ENCODE results near the gene ZBTB42. TPM values are rescaled to one million over a fixed set of nuclear protein-coding genes. Genes with fewer than 3 reads are reported as not detected.

Gene ZBTB42
- 1 to 10 TPM; 1.3 to 3.0 TPM for total RNA-seq

- H3K9me3 Mint-ChIP-seq = no peaks in the 10 kb centered on the region
- ATAC-seq (peak in 1 of 2 donors; percentile 2), DNase-seq (ENCODE audit: low spot score) (peak; percentile 80)
- peak within 1 kb of the TSS in 1 of 2 donors; percentile 21 for H3K27ac Mint-ChIP-seq
- peak within 1 kb of the TSS; percentile 81 for H3K4me3 Mint-ChIP-seq
- peaks cover 0 to 3% of the 10 kb centered on the region in 2 donors for H3K4me1 Mint-ChIP-seq (ENCODE audit: low read depth in 2 of 2)
- H3K27me3 Mint-ChIP-seq = no peaks in the 10 kb centered on the region
- no peaks in the 10 kb centered on the region for H3K36me3 Mint-ChIP-seq
These were observed at the start of gene ZBTB42 for GRCh38 chr14:104800771-104801519. ZBTB42 (plus strand) TSS chr14:104801101; CDS start chr14:104801198, 97 bp downstream.

- H3K4me1 Mint-ChIP-seq (ENCODE audit: low read depth in 2 of 2) = peaks cover 18 to 24% of the 10 kb centered on the region in 2 donors
- DNase-seq (ENCODE audit: low spot score) = no peak
- no peaks in the 10 kb centered on the region for H3K9me3 Mint-ChIP-seq
- H3K36me3 Mint-ChIP-seq = no peaks in the 10 kb centered on the region
- peak overlapping the region; percentile 78 to 84 for H3K27ac Mint-ChIP-seq
- ATAC-seq = no peak
- H3K27me3 Mint-ChIP-seq = peaks cover 0 to 3% of the 10 kb centered on the region in 2 donors
- peak overlapping the region; percentile 97 for H3K4me3 Mint-ChIP-seq
These were observed 49.1 kb upstream of the ZBTB42 start for GRCh38 chr14:104751539-104752422.

- H3K36me3 Mint-ChIP-seq = no peaks in the 10 kb centered on the region
These were observed 48.5 kb upstream of the ZBTB42 start for GRCh38 chr14:104752423-104752734.

GRCh38 chr14:104752735-104753527 is 48.0 kb upstream of the ZBTB42 start, which contains the start of gene SIVA1:
SIVA1 (plus strand) TSS chr14:104753147; CDS start chr14:104753202, 55 bp downstream.
- Mint-ChIP-seq H3K4me1 (ENCODE audit: low read depth in 2 of 2) (peaks cover 18 to 29% of the 10 kb centered on the region in 2 donors), H3K27ac (peak within 1 kb of the TSS; percentile 78 to 84), H3K27me3 (peaks cover 0 to 3% of the 10 kb centered on the region in 2 donors), H3K9me3 (no peaks in the 10 kb centered on the region), H3K4me3 (peak within 1 kb of the TSS; percentile 97), H3K36me3 (no peaks in the 10 kb centered on the region)
- peak; percentile 100 for DNase-seq (ENCODE audit: low spot score)
- peak; percentile 95 to 96 for ATAC-seq

More at GRCh38 chr14:104752423-104752734, 48.5 kb upstream of the ZBTB42 start:
- peak overlapping the region; percentile 97 for H3K4me3 Mint-ChIP-seq
- ATAC-seq (no peak), DNase-seq (ENCODE audit: low spot score) (no peak)
- H3K9me3 Mint-ChIP-seq = no peaks in the 10 kb centered on the region
- peaks cover 18 to 29% of the 10 kb centered on the region in 2 donors for H3K4me1 Mint-ChIP-seq (ENCODE audit: low read depth in 2 of 2)
- H3K27ac Mint-ChIP-seq = peak overlapping the region; percentile 78 to 84
- H3K27me3 Mint-ChIP-seq = peaks cover 0 to 3% of the 10 kb centered on the region in 2 donors

- Mint-ChIP-seq H3K27me3 (peaks cover 0 to 3% of the 10 kb centered on the region in 2 donors), H3K4me1 (ENCODE audit: low read depth in 2 of 2) (peaks cover 18 to 29% of the 10 kb centered on the region in 2 donors), H3K4me3 (peak overlapping the region; percentile 97), H3K36me3 (no peaks in the 10 kb centered on the region), H3K27ac (peak overlapping the region; percentile 78 to 84), H3K9me3 (no peaks in the 10 kb centered on the region)
- DNase-seq (ENCODE audit: low spot score) (no peak), ATAC-seq (no peak)
These were observed 47.2 kb upstream of the ZBTB42 start for GRCh38 chr14:104753528-104754212.

- H3K4me1 Mint-ChIP-seq (ENCODE audit: low read depth in 2 of 2) = peaks cover 18 to 29% of the 10 kb centered on the region in 2 donors
- peak overlapping the region; percentile 97 for H3K4me3 Mint-ChIP-seq
- H3K36me3 Mint-ChIP-seq = no peaks in the 10 kb centered on the region
- H3K9me3 Mint-ChIP-seq = no peaks in the 10 kb centered on the region
- peak overlapping the region; percentile 78 to 84 for H3K27ac Mint-ChIP-seq
- ATAC-seq (no peak), DNase-seq (ENCODE audit: low spot score) (no peak)
- peaks cover 0 to under 1% of the 10 kb centered on the region in 2 donors for H3K27me3 Mint-ChIP-seq
These were observed 46.6 kb upstream of the ZBTB42 start for GRCh38 chr14:104754213-104754851.

- Mint-ChIP-seq H3K4me1 (ENCODE audit: low read depth in 2 of 2) (peaks cover 18 to 29% of the 10 kb centered on the region in 2 donors), H3K27me3 (no peaks in the 10 kb centered on the region), H3K27ac (no peak overlapping the region), H3K9me3 (no peaks in the 10 kb centered on the region), H3K4me3 (no peak overlapping the region), H3K36me3 (no peaks in the 10 kb centered on the region)
- ATAC-seq = no peak
- DNase-seq (ENCODE audit: low spot score) = no peak
These were observed 45.3 kb upstream of the ZBTB42 start for GRCh38 chr14:104755621-104756020.

- H3K4me3 Mint-ChIP-seq = no peak overlapping the region
- no peaks in the 10 kb centered on the region for H3K27me3 Mint-ChIP-seq
- peaks cover 18 to 34% of the 10 kb centered on the region in 2 donors for H3K4me1 Mint-ChIP-seq (ENCODE audit: low read depth in 2 of 2)
- no peaks in the 10 kb centered on the region for H3K9me3 Mint-ChIP-seq
- no peak for ATAC-seq
- no peak for DNase-seq (ENCODE audit: low spot score)
- H3K27ac Mint-ChIP-seq = no peak overlapping the region
- H3K36me3 Mint-ChIP-seq = no peaks in the 10 kb centered on the region
These were observed 44.2 kb upstream of the ZBTB42 start for GRCh38 chr14:104756477-104757237.

- ATAC-seq (no peak), DNase-seq (ENCODE audit: low spot score) (no peak)
- Mint-ChIP-seq H3K4me3 (no peak overlapping the region), H3K27ac (no peak overlapping the region), H3K36me3 (no peaks in the 10 kb centered on the region), H3K4me1 (ENCODE audit: low read depth in 2 of 2) (peaks cover 18 to 34% of the 10 kb centered on the region in 2 donors), H3K27me3 (no peaks in the 10 kb centered on the region), H3K9me3 (no peaks in the 10 kb centered on the region)
These were observed 43.7 kb upstream of the ZBTB42 start for GRCh38 chr14:104757238-104757585.

- ATAC-seq (no peak), DNase-seq (ENCODE audit: low spot score) (no peak)
- no peak overlapping the region for H3K4me3 Mint-ChIP-seq
- H3K4me1 Mint-ChIP-seq (ENCODE audit: low read depth in 2 of 2) = peaks cover 18 to 34% of the 10 kb centered on the region in 2 donors
- no peaks in the 10 kb centered on the region for H3K9me3 Mint-ChIP-seq
- no peak overlapping the region for H3K27ac Mint-ChIP-seq
- no peaks in the 10 kb centered on the region for H3K27me3 Mint-ChIP-seq
- H3K36me3 Mint-ChIP-seq = no peaks in the 10 kb centered on the region
These were observed 43.1 kb upstream of the ZBTB42 start for GRCh38 chr14:104757681-104758392.

- H3K4me1 Mint-ChIP-seq (ENCODE audit: low read depth in 2 of 2) = peaks cover 9 to 24% of the 10 kb centered on the region in 2 donors
- no peak overlapping the region for H3K4me3 Mint-ChIP-seq
- no peaks in the 10 kb centered on the region for H3K27me3 Mint-ChIP-seq
- H3K36me3 Mint-ChIP-seq = no peaks in the 10 kb centered on the region
- DNase-seq (ENCODE audit: low spot score) (no peak), ATAC-seq (no peak)
- H3K9me3 Mint-ChIP-seq = no peaks in the 10 kb centered on the region
- no peak overlapping the region for H3K27ac Mint-ChIP-seq
These were observed 41.6 kb upstream of the ZBTB42 start for GRCh38 chr14:104758981-104759969.
